GM10248 (cell line): Measurements from ENCODE around the gene PLEKHM3.

Experiments
- CTCF ChIA-PET: fragments of 300-600 bp; sonication (Branson Sonifier 250); formaldehyde crosslinking; extraction: SDS; loops from one replicate; lab custom pipeline; 2021; ENCODE audit warnings: antibody characterized with exemption; lab: Yijun Ruan, JAX
- POLR2A ChIA-PET: fragments of 350-650 bp; sonication (Branson Sonifier 250); formaldehyde crosslinking; extraction: SDS; loops from one replicate; lab custom pipeline; 2020; ENCODE audit warnings: antibody characterized with exemption; lab: Yijun Ruan, JAX
- DNase-seq: peaks from one replicate; pipeline ENCODE4 v3.0.0; 2012; ENCODE audit errors: extremely low spot score
- CTCF ChIP-seq: IDR thresholded peaks from 2 replicates; pipeline ENCODE4 v1.5.1; 2012; ENCODE audit warnings: mild to moderate bottlenecking, low read depth; ENCODE audit errors: extremely low read depth, missing control alignments, control extremely low read depth

The PLEKHM3 gene

GRCh38 chr2:207869784-207870778, 155.2 kb downstream of the PLEKHM3 start:
- POLR2A ChIA-PET: no interaction called here
- CTCF ChIA-PET: interaction anchor here (1.3 to 1.6 kb wide), 4 partner anchors 8 to 36 kb away, joined by 3 to 6 read pairs (median 4); no protein-coding TSS in a partner anchor
- no peak for TF ChIP-seq CTCF
- no peak for DNase-seq

GRCh38 chr2:207868855-207869596, 156.3 kb downstream of the PLEKHM3 start:
- ChIA-PET CTCF (interaction anchor here (1.0 kb wide), 2 partner anchors 8 to 10 kb away, joined by 3 read pairs; no protein-coding TSS in a partner anchor), POLR2A (no interaction called here)
- no peak for TF ChIP-seq CTCF
- no peak for DNase-seq

- ChIA-PET POLR2A (no interaction called here), CTCF (interaction anchor here (0.9 to 1.0 kb wide), 3 partner anchors 9 to 13 kb away, joined by 3 read pairs; no protein-coding TSS in a partner anchor)
- no peak for DNase-seq
- no peak for TF ChIP-seq CTCF
Observed at GRCh38 chr2:207867905-207868304, 157.4 kb downstream of the PLEKHM3 start.

GRCh38 chr2:207867056-207867455, 158.3 kb downstream of the PLEKHM3 start:
- ChIA-PET POLR2A (no interaction called here), CTCF (no interaction called here)
- no peak for DNase-seq
- TF ChIP-seq CTCF: no peak

- DNase-seq: no peak
- CTCF ChIA-PET: no interaction called here
- no peak for TF ChIP-seq CTCF
- POLR2A ChIA-PET: interaction anchor here (0.6 kb wide), 1 partner anchor 154 kb away, joined by 5 read pairs; no protein-coding TSS in a partner anchor
Observed at GRCh38 chr2:207865210-207865609, 160.1 kb downstream of the PLEKHM3 start.

- no peak for DNase-seq
- ChIA-PET POLR2A (no interaction called here), CTCF (interaction anchor here (1.5 to 2.0 kb wide), 2 partner anchors 10 to 12 kb away, joined by 3 to 5 read pairs; no protein-coding TSS in a partner anchor)
- TF ChIP-seq CTCF: no peak
Observed at GRCh38 chr2:207863345-207863744, 162.0 kb downstream of the PLEKHM3 start.
